Hepatocyte (in vitro differentiated cells): ENCODE measurements around the gene ADCY9. TPM values are rescaled to one million over a fixed set of nuclear protein-coding genes. Genes with fewer than 3 reads are reported as not detected.

Source experiments
- DNase-seq: peaks from one replicate; pipeline ENCODE4 v3.0.0-alpha.2; 2016; ENCODE audit warnings: low spot score
- H2AFZ ChIP-seq: fragments of 200-600 bp; sonication (generic); 2 replicates; pipeline ENCODE4 v1.6.0; 2016; ENCODE audit warnings: antibody characterized with exemption, mild to moderate bottlenecking
- H3K27ac ChIP-seq: fragments of 200-600 bp; sonication (generic); 2 replicates; pipeline ENCODE4 v1.5.1; 2016; ENCODE audit warnings: mild to moderate bottlenecking
- H3K27me3 ChIP-seq: fragments of 200-600 bp; sonication (generic); 2 replicates; pipeline ENCODE4 v1.6.1; 2016
- H3K36me3 ChIP-seq: fragments of 200-600 bp; sonication (generic); replicated peaks from 2 replicates; pipeline ENCODE4 v1.5.1; 2016; ENCODE audit warnings: low read depth; ENCODE audit not compliant: insufficient read depth
- H3K4me1 ChIP-seq: fragments of 200-600 bp; sonication (generic); 2 replicates; pipeline ENCODE4 v1.5.1; 2016; ENCODE audit warnings: mild to moderate bottlenecking, moderate library complexity; ENCODE audit not compliant: insufficient read depth
- H3K4me2 ChIP-seq: fragments of 200-600 bp; sonication (generic); 2 replicates; pipeline ENCODE4 v1.6.0; 2016
- H3K4me3 ChIP-seq: fragments of 200-600 bp; sonication (generic); 2 replicates; pipeline ENCODE4 v1.5.1; 2016; ENCODE audit warnings: mild to moderate bottlenecking
- H3K79me2 ChIP-seq: fragments of 200-600 bp; sonication (generic); 2 replicates; pipeline ENCODE4 v1.6.0; 2017; ENCODE audit warnings: mild to moderate bottlenecking
- H3K9me2 ChIP-seq: fragments of 200-600 bp; sonication (generic); replicated peaks from 2 replicates; pipeline ENCODE4 v1.6.0; 2017; ENCODE audit warnings: mild to moderate bottlenecking; ENCODE audit not compliant: insufficient read depth
- H3K9me3 ChIP-seq: fragments of 200-600 bp; sonication (generic); 2 replicates; pipeline ENCODE4 v1.5.1; 2016; ENCODE audit warnings: low read depth, mild to moderate bottlenecking
- H4K20me1 ChIP-seq: fragments of 200-600 bp; sonication (generic); 2 replicates; pipeline ENCODE4 v1.6.0; 2016; ENCODE audit warnings: mild to moderate bottlenecking; ENCODE audit not compliant: insufficient read depth, poor library complexity, severe bottlenecking
- CTCF ChIP-seq: fragments of 200-600 bp; sonication (generic); IDR thresholded peaks from 2 replicates; pipeline ENCODE4 v1.5.1; 2016; ENCODE audit warnings: antibody characterized with exemption, mild to moderate bottlenecking; ENCODE audit not compliant: poor library complexity
- EZH2 ChIP-seq: fragments of 200-600 bp; sonication (generic); IDR thresholded peaks from 2 replicates; pipeline ENCODE4 v1.6.1; 2016; ENCODE audit warnings: antibody characterized with exemption, mild to moderate bottlenecking, borderline replicate concordance
- EZH2phosphoT487 ChIP-seq: fragments of 200-600 bp; sonication (generic); IDR thresholded peaks from one replicate; pipeline ENCODE4 v1.6.1; 2018; ENCODE audit warnings: antibody characterized with exemption, mild to moderate bottlenecking, low read depth, moderate library complexity; ENCODE audit not compliant: unreplicated experiment, severe bottlenecking
- WGBS: methylation state at CpG from one replicate; pipeline ENCODE4 v1.1.6; 2016; ENCODE audit warnings: low lambda C conversion rate; ENCODE audit errors: missing lambda C conversion rate; 5-methylcytosine and 5-hydroxymethylcytosine counted together
- polyA plus RNA-seq: library from polyadenylated mRNA; unstranded; fragments of >200 nt; fragmentation: Nextera tagmentation; extraction: Ambion mirVana; gene quantifications from 2 replicates; pipeline ENCODE4 v1.2.1, GENCODE V29; 2016
- total RNA-seq: library from RNA; depleted of rRNA; stranded (reverse); fragments of >200 nt; gene quantifications from 2 replicates; pipeline ENCODE4 v1.2.3, GENCODE V29; 2014

Gene ADCY9
- total and polyA plus RNA-seq, 2 experiments from 2014 or later: 12.0 to 15.9 TPM

GRCh38 chr16:4097826-4098240 lies 18.4 kb downstream of the ADCY9 start:
- Histone ChIP-seq H3K27me3 (no peaks in the 10 kb centered on the region), H3K4me1 (peaks cover 9% of the 10 kb centered on the region), H3K9me3 (no peaks in the 10 kb centered on the region), H4K20me1 (no peaks in the 10 kb centered on the region), H3K27ac (peak overlapping the region; percentile 43), H2AFZ (no peak overlapping the region), H3K79me2 (peaks cover 34% of the 10 kb centered on the region), H3K36me3 (no peaks in the 10 kb centered on the region), H3K4me2 (no peak overlapping the region), H3K9me2 (no peaks in the 10 kb centered on the region), H3K4me3 (no peak overlapping the region)
- TF ChIP-seq EZH2 (no peak), EZH2phosphoT487 (no peak), CTCF (no peak)
- peak; percentile 43 for DNase-seq
- 80% methylated on average over 4 of the region's 4 CpGs for WGBS

- H3K4me3 ChIP-seq: no peak overlapping the region
- H3K4me2 ChIP-seq: no peak overlapping the region
- H3K27me3 ChIP-seq: no peaks in the 10 kb centered on the region
- H3K9me2 ChIP-seq: no peaks in the 10 kb centered on the region
- H3K9me3 ChIP-seq: no peaks in the 10 kb centered on the region
- TF ChIP-seq EZH2phosphoT487 (no peak), CTCF (no peak)
- DNase-seq: no peak
- peak overlapping the region; percentile 15 for H3K27ac ChIP-seq
- no peak overlapping the region for H2AFZ ChIP-seq
- peaks cover 9% of the 10 kb centered on the region for H3K4me1 ChIP-seq
- no peaks in the 10 kb centered on the region for H4K20me1 ChIP-seq
- 92% methylated on average over 5 of the region's 5 CpGs for WGBS
- H3K79me2 ChIP-seq: peaks cover 43% of the 10 kb centered on the region
- no peaks in the 10 kb centered on the region for H3K36me3 ChIP-seq
Measured at GRCh38 chr16:4096509-4096908, 19.7 kb downstream of the ADCY9 start.

- Histone ChIP-seq H3K27ac (peak overlapping the region; percentile 51), H3K9me2 (no peaks in the 10 kb centered on the region), H3K4me3 (no peak overlapping the region), H3K27me3 (no peaks in the 10 kb centered on the region), H4K20me1 (no peaks in the 10 kb centered on the region), H3K36me3 (no peaks in the 10 kb centered on the region), H3K9me3 (no peaks in the 10 kb centered on the region), H3K4me1 (peaks cover 21% of the 10 kb centered on the region), H3K79me2 (peaks cover 54% of the 10 kb centered on the region), H2AFZ (no peak overlapping the region), H3K4me2 (peak overlapping the region; percentile 57)
- TF ChIP-seq EZH2phosphoT487 (no peak), CTCF (no peak), EZH2 (no peak)
- DNase-seq: no peak
- WGBS: 70% methylated on average over 14 of the region's 14 CpGs
Measured at GRCh38 chr16:4094127-4094773, 22.0 kb downstream of the ADCY9 start.
